HepG2 (cell line): ENCODE results near the gene ASTN2. TPM values are rescaled to one million over a fixed set of nuclear protein-coding genes. Genes with fewer than 3 reads are reported as not detected.

Experiments
- ATAC-seq: fragments of 200-7000 bp; cut with Tn5 transposase; 3 replicates; pipeline ENCODE4 v1.9.1; 2020; ENCODE audit warnings: mild to moderate bottlenecking, moderate library complexity
- BruUV-seq: library from RNA; stranded (reverse); fragments of 400-500 nt; replicated peaks from 2 replicates; lab custom pipeline; 2021; lab: Mats Ljungman, UMichigan
- CTCF ChIA-PET: fragments of 300-600 bp; formaldehyde crosslinking; extraction: SDS; loops from one replicate; lab custom pipeline; 2021; ENCODE audit warnings: low total read pairs, inconsistent platforms, low intra/inter-chr PET ratio; lab: Yijun Ruan, JAX
- POLR2A ChIA-PET: fragments of 350-600 bp; sonication (Branson Sonifier 250); formaldehyde crosslinking; loops from one replicate; lab custom pipeline; 2020; ENCODE audit warnings: antibody characterized with exemption, inconsistent platforms; lab: Yijun Ruan, JAX
- DNase-seq: peaks from one replicate; pipeline ENCODE4 v3.0.0-alpha.2; 2015; ENCODE audit warnings: low spot score
- FAIRE-seq: peaks from 3 replicates; lab custom pipeline; 2011; peaks lifted over from hg19 to GRCh38; lab: Jason Lieb, UNC
- H2AFZ ChIP-seq: one replicate; pipeline ENCODE4 v1.6.1; 2011; ENCODE audit warnings: low read length, inconsistent platforms
- H3K27ac ChIP-seq: fragments of 300-600 bp; 3 replicates; pipeline ENCODE4 v1.8.0; 2011; ENCODE audit warnings: mixed run types, mild to moderate bottlenecking, mixed read lengths, low read length, inconsistent platforms; ENCODE audit not compliant: insufficient read depth; ENCODE audit errors: extremely low read length
- H3K27me3 ChIP-seq, 2 experiments: fragments of 200-600 bp in 1 of 2; 2 replicates in 1 of 2; 3 replicates in 1 of 2; pipeline versions ENCODE4 v1.6.0 to v1.8.0; 2011; ENCODE audit warnings: low read length in 2 of 2, mild to moderate bottlenecking in 2 of 2, moderate library complexity in 2 of 2, inconsistent platforms in 1 of 2; ENCODE audit not compliant: insufficient read depth in 2 of 2, control insufficient read depth in 1 of 2
- H3K36me3 ChIP-seq, 2 experiments: fragments of 200-600 bp in 1 of 2; replicated peaks in 1 of 2; 2 replicates in 1 of 2; 3 replicates in 1 of 2; pipeline versions ENCODE4 v1.5.1 to v1.8.0; 2011; ENCODE audit warnings: low read length in 2 of 2, inconsistent platforms in 1 of 2; ENCODE audit not compliant: insufficient read depth in 2 of 2, control insufficient read depth in 1 of 2
- H3K4me1 ChIP-seq: 2 replicates; pipeline ENCODE4 v1.5.1; 2012; ENCODE audit warnings: low read length, inconsistent platforms; ENCODE audit not compliant: insufficient read depth
- H3K4me2 ChIP-seq: 2 replicates; pipeline ENCODE4 v1.6.0; 2011; ENCODE audit warnings: low read depth, low read length, inconsistent platforms
- H3K4me3 ChIP-seq, 3 experiments: fragments of 200-600 bp in 1 of 3; sonication (generic), shearing (Covaris generic) in 1 of 3; replicated peaks in 1 of 3; 2 replicates each; pipeline ENCODE4 v1.5.1; 2011 to 2016; ENCODE audit warnings: low read length in 3 of 3, inconsistent platforms in 2 of 3, low read depth in 2 of 3, mild to moderate bottlenecking in 2 of 3, control low read depth in 1 of 3, mixed read lengths in 1 of 3; ENCODE audit not compliant: insufficient read depth in 1 of 3
- H3K79me2 ChIP-seq: one replicate; pipeline ENCODE4 v1.6.1; 2011; ENCODE audit warnings: low read length, inconsistent platforms; ENCODE audit not compliant: insufficient read depth
- H3K9ac ChIP-seq: 2 replicates; pipeline ENCODE4 v1.6.0; 2011; ENCODE audit warnings: mild to moderate bottlenecking, low read depth, low read length, inconsistent platforms; ENCODE audit not compliant: insufficient read depth
- H3K9me3 ChIP-seq: 2 replicates; pipeline ENCODE4 v1.5.1; 2012; ENCODE audit warnings: mild to moderate bottlenecking, low read length
- H4K20me1 ChIP-seq: 2 replicates; pipeline ENCODE4 v1.6.0; 2011; ENCODE audit warnings: inconsistent platforms, mild to moderate bottlenecking, low read length, moderate library complexity; ENCODE audit not compliant: insufficient read depth
- HDAC2 ChIP-seq: sonication (generic); formaldehyde crosslinking; IDR thresholded peaks from 2 replicates; pipeline ENCODE4 v1.4.0; 2020; ENCODE audit warnings: missing genetic modification reagents
- KAT2B ChIP-seq: fragments of 150-350 bp; IDR thresholded peaks from 2 replicates; pipeline ENCODE4 v1.6.1; 2014; ENCODE audit warnings: low read depth, low read length, borderline replicate concordance
- MED1 ChIP-seq: sonication (generic); formaldehyde crosslinking; IDR thresholded peaks from 2 replicates; pipeline ENCODE4 v1.4.0; 2020; ENCODE audit warnings: missing genetic modification reagents
- SMARCE1 ChIP-seq: fragments of 450-650 bp; IDR thresholded peaks from 2 replicates; pipeline ENCODE4 v1.6.1; 2017; ENCODE audit warnings: borderline replicate concordance
- THAP9 ChIP-seq: sonication (generic); formaldehyde crosslinking; IDR thresholded peaks from 2 replicates; pipeline ENCODE4; 2020; ENCODE audit warnings: missing genetic modification reagents, mild to moderate bottlenecking, borderline replicate concordance
- TOE1 ChIP-seq: sonication (generic); formaldehyde crosslinking; IDR thresholded peaks from 2 replicates; pipeline ENCODE4 v1.4.0; 2020; ENCODE audit warnings: mild to moderate bottlenecking, missing genetic modification reagents
- ZNF362 ChIP-seq: sonication (generic); formaldehyde crosslinking; IDR thresholded peaks from 2 replicates; pipeline ENCODE4 v1.4.0; 2020; ENCODE audit warnings: missing genetic modification reagents, mild to moderate bottlenecking, borderline replicate concordance
- ZNF678 ChIP-seq: sonication (generic); formaldehyde crosslinking; IDR thresholded peaks from 2 replicates; pipeline ENCODE4 v1.4.0; 2020; ENCODE audit warnings: mild to moderate bottlenecking, missing genetic modification reagents
- ZNF770 ChIP-seq: sonication (generic); formaldehyde crosslinking; IDR thresholded peaks from 2 replicates; pipeline ENCODE4 v1.5.0; 2020; ENCODE audit warnings: mild to moderate bottlenecking, missing genetic modification reagents
- ZNF891 ChIP-seq: sonication (generic); formaldehyde crosslinking; IDR thresholded peaks from 2 replicates; pipeline ENCODE4 v1.5.0; 2020; ENCODE audit warnings: mild to moderate bottlenecking, missing genetic modification reagents
- WGBS: methylation state at CpG from one replicate; pipeline ENCODE4 v1.1.6; 2017; ENCODE audit warnings: low lambda C conversion rate; 5-methylcytosine and 5-hydroxymethylcytosine counted together
- in situ Hi-C: cut with HindIII; loops from 2 replicates; pipeline ENCODE4 v1.10.0; 2017; ENCODE audit warnings: low pct_unique_long_range_greater_than_20kb; ENCODE audit not compliant: extremely low pct_ligation_motif_present
- intact Hi-C: fragments of 100-400 bp; cut with micrococcal nuclease; formaldehyde crosslinking; loops from one replicate; pipeline ENCODE4 v1.10.0; 2022; ENCODE audit not compliant: unreplicated experiment
- polyA plus RNA-seq, 8 experiments: library from polyadenylated mRNA; depleted of rRNA in 3 of 8; stranded (reverse) in 7 of 8; unstranded in 1 of 8; fragments of >200 nt; fragmentation: Illumina TruSeq in 4 of 8; extraction: Trizol in 4 of 8; gene quantifications; 2 replicates each; pipeline versions ENCODE4 v1.2.1 to v1.2.3, GENCODE V29; 2011 to 2016; ENCODE audit warnings: low read depth in 4 of 8, missing spikeins in 1 of 8, mixed read lengths in 1 of 8; ENCODE audit not compliant: insufficient read depth in 1 of 8
- total RNA-seq, 5 experiments: library from RNA; depleted of rRNA; stranded (reverse); fragments of >200 nt; fragmentation: Illumina TruSeq; extraction: Trizol; gene quantifications; 2 replicates each; pipeline ENCODE4 v1.2.3, GENCODE V29; 2016; ENCODE audit warnings: low read depth in 1 of 5

ASTN2 gene
- total and polyA plus RNA-seq, 2 of the 13 experiments (the other 11 are each of a cell fraction or from before 2014, with no cell fraction given): 5.2 to 13.5 TPM

- Histone ChIP-seq H3K4me1 (no peaks in the 10 kb centered on the region), H3K79me2 (no peaks in the 10 kb centered on the region), H3K4me3 (no peak overlapping the region), H4K20me1 (no peaks in the 10 kb centered on the region), H3K9me3 (no peaks in the 10 kb centered on the region), H3K27me3 (no peaks in the 10 kb centered on the region), H3K27ac (no peak overlapping the region), H2AFZ (no peak overlapping the region), H3K4me2 (no peak overlapping the region), H3K36me3 (no peaks in the 10 kb centered on the region; a peak in 1 of 5 replicates), H3K9ac (no peak overlapping the region)
- no TSS peak for BruUV-seq
- no peak for ATAC-seq
- TF ChIP-seq ZNF362 (CRISPR knock-in tag): no peak
- no peak for TF ChIP-seq MED1
- no peak for TF ChIP-seq ZNF770 (CRISPR knock-in tag)
- no peak for TF ChIP-seq ZNF678 (CRISPR knock-in tag)
- no peak for TF ChIP-seq TOE1 (CRISPR knock-in tag)
- TF ChIP-seq HDAC2: no peak
- TF ChIP-seq KAT2B: no peak
- TF ChIP-seq SMARCE1: no peak
- no peak for TF ChIP-seq ZNF891 (CRISPR knock-in tag)
- TF ChIP-seq THAP9 (CRISPR knock-in tag): no peak
- 67% methylated on average over 5 of the region's 5 CpGs for WGBS
- ChIA-PET POLR2A (no interaction called here), CTCF (no interaction called here)
- DNase-seq: no peak
- intact Hi-C loops (loop anchor here (10.0 kb wide), 1 partner anchor 132 kb away; no protein-coding TSS in a partner anchor), in situ Hi-C loops (no loop called here)
- FAIRE-seq: no peak
These were observed 948.3 kb downstream of the ASTN2 start for GRCh38 chr9:116466271-116467235.
